ENCODE measurements around the gene ZNF136. TPM values are rescaled to one million over a fixed set of nuclear protein-coding genes. Genes with fewer than 3 reads are reported as not detected.

ZNF136 gene
- total RNA-seq, 1 donor from 2014 or later, result 4.5 TPM

DNA sequence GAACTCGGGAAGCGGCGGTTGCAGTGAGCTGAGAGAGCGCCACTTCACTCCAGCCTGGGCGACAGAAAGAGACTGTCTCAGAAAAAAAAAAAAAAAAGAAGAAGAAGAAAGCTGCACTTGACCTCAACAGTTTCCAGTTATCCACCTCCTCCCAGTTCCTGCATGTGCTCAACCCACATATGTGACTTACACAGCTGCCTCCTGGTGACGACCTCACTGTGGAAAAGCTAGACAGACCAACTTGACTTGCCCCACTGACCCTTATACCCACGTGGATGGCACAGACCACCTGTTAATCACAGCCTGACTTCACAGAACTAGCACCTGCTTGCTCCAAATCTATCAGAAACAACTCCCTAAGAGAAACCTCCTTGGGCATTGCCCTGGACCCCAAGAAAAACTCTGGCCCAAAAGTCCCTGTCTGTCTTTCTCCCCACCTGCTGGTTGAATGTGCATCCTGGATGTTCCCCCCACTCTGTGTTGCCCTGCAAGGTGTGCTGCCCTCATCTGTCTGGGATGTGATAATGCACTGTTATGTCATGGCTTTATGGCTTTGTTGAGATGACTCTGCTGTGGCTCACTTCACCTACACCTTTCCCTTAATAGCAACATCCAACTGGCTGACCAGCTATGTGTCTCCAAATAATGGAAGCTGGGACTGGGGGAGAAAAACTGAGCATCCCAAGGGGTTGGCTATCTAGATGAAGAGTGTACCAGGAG lies 25.5 kb upstream of the ZNF136 start:
- DNase-seq (ENCODE audit: low read depth) (no peak), FAIRE-seq (no peak)
- no peak overlapping the region for H3K4me3 ChIP-seq (ENCODE audit: low read depth, low read length)
- H3K27me3 ChIP-seq (ENCODE audit: control insufficient read depth, insufficient read depth, low read length), result no peaks in the 10 kb centered on the region
- peaks cover 6% of the 10 kb centered on the region for H3K36me3 ChIP-seq (ENCODE audit: control insufficient read depth, insufficient read depth, low read length)
- TF ChIP-seq, protein P1, sequence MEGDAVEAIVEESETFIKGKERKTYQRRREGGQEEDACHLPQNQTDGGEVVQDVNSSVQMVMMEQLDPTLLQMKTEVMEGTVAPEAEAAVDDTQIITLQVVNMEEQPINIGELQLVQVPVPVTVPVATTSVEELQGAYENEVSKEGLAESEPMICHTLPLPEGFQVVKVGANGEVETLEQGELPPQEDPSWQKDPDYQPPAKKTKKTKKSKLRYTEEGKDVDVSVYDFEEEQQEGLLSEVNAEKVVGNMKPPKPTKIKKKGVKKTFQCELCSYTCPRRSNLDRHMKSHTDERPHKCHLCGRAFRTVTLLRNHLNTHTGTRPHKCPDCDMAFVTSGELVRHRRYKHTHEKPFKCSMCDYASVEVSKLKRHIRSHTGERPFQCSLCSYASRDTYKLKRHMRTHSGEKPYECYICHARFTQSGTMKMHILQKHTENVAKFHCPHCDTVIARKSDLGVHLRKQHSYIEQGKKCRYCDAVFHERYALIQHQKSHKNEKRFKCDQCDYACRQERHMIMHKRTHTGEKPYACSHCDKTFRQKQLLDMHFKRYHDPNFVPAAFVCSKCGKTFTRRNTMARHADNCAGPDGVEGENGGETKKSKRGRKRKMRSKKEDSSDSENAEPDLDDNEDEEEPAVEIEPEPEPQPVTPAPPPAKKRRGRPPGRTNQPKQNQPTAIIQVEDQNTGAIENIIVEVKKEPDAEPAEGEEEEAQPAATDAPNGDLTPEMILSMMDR (IDR thresholded peaks at IDR 0.05; ENCODE audit: insufficient read depth, low read length, severe bottlenecking), result peak; percentile 25

DNA sequence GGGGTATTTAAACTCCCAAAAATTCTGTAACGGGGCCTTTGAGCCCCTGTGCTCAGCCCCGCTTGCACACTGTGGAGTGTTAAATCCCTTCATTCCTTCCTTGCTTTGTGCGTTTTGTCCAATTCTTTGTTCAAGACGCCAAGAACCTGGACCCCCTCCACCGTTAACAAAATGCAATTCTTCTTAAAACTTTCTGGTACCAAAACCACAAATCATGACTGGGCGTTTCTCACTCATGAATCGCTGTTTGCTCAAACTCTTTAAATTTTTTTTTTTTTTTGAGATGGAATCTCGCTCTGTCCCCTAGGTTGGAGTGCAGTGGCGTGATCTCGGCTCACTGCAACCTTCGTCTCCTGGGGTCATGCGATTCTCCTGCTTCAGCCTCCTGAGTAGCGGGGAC lies 23.6 kb upstream of the ZNF136 start:
- TF ChIP-seq, protein P1 (IDR thresholded peaks at IDR 0.05; ENCODE audit: insufficient read depth, low read length, severe bottlenecking), result no peak
- DNase-seq (ENCODE audit: low read depth) (no peak), FAIRE-seq (no peak)
- Histone ChIP-seq H3K36me3 (ENCODE audit: control insufficient read depth, insufficient read depth, low read length) (peaks cover 2% of the 10 kb centered on the region), H3K27me3 (ENCODE audit: control insufficient read depth, insufficient read depth, low read length) (no peaks in the 10 kb centered on the region), H3K4me3 (ENCODE audit: low read depth, low read length) (peak overlapping the region; percentile 66)

DNA sequence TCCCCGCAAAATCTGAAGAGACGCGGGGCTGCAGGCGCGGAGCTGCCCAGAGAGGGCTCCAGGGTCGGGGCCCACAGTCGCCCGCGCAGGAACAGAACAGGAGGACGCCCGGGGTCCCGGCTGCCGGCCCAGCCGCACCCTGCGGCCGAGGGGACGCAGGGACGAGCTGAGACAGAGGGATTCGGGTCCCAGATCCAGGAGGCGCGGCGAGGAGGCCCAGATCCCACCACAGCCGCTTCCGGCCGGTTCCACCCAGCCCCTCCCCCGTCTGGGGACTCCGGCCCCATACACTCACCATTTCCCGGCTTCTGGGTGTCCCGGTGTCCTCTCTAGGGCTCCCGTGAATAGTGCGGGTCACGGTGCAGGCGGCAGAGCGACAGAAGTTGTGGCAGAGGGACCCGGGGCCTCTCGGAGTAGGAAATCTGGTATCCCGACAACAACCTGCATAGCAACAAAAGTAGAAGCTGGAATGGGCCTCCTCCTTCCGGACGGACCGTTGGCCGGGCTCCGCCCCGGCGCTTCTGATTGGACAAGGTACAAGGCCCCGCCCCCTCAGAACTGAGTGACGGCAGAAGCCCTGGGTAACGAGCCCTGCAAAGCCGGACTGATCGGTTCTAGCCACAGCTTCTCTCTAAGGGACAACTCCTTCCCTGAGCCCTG lies 22.9 kb upstream of the ZNF136 start, which contains the start of gene ZNF20:
Gene ZNF20 (minus strand): TSS at position 466 of the 660 bp plus-strand sequence. CDS start 168 bp downstream, at position 298.
- FAIRE-seq (no peak), DNase-seq (ENCODE audit: low read depth) (peak; percentile 85)
- TF ChIP-seq, protein P1 (IDR thresholded peaks at IDR 0.05; ENCODE audit: insufficient read depth, low read length, severe bottlenecking), result no peak
- Histone ChIP-seq H3K27me3 (ENCODE audit: control insufficient read depth, insufficient read depth, low read length) (no peaks in the 10 kb centered on the region), H3K4me3 (ENCODE audit: low read depth, low read length) (peak within 1 kb of the TSS; percentile 66), H3K36me3 (ENCODE audit: control insufficient read depth, insufficient read depth, low read length) (no peaks in the 10 kb centered on the region)

DNA sequence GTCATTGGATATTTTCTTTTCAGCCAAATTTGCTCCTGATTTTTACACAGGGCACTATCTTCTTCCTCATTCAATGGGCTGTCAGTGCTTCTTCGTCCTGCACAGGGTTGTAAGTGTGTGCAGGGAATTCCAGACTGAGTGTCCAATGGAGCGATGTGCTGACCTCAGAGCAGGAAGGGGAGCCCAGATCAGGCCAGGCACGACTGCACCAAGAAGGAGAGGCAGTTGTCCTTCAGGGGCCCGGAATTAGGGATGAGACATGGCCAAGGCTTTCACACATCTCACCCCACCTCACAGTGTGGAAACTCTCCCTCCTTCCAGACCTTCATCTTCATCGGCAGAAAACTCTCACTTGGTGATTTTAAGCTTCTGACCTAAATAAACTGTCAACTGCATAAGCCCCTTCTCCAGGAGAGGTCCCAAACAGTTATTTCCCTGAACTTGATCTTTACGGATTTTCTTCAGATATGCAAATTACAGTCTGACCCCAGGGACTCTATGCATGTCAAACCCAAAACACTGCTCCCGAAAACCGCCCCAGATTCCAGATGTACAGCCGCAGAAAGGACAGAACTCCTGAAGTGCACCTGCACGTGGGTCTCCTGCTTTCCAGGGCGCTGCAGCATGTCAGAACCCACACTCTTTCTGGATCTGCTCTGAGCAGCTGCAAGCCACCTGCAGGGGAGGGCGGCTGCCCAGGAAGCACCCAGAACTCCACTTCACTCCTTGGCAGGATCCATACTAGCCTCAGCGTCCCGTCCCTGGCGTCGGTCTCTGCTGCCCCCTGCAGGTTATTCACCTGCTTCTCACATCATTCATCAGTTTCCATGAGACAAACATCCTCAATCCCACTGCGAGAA lies 22.1 kb upstream of the ZNF136 start:
- peak; percentile 71 for DNase-seq (ENCODE audit: low read depth)
- TF ChIP-seq, protein P1 (IDR thresholded peaks at IDR 0.05; ENCODE audit: insufficient read depth, low read length, severe bottlenecking), result peak; percentile 93
- H3K4me3 ChIP-seq (ENCODE audit: low read depth, low read length), result peak overlapping the region; percentile 66
- FAIRE-seq, result no peak
- peaks cover 4% of the 10 kb centered on the region for H3K36me3 ChIP-seq (ENCODE audit: control insufficient read depth, insufficient read depth, low read length)
- H3K27me3 ChIP-seq (ENCODE audit: control insufficient read depth, insufficient read depth, low read length), result no peaks in the 10 kb centered on the region

DNA sequence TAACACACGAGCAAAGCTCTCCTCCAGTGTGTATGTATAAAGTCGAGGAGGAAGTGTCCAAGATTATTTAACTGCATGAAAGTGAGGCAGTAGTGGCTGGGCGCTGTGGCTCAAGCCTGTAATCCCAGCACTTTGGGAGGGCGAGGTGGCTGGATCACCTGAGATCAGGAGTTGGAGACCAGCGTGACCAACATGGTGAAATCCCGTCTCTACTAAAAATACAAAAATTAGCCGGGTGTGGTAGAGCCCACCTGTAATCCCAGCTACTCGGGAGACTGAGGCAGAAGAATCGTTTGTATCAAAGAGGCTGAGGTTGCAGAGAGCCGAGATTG lies 21.5 kb upstream of the ZNF136 start:
- DNase-seq (ENCODE audit: low read depth), result no peak
- FAIRE-seq, result no peak
- no peak overlapping the region for H3K4me3 ChIP-seq (ENCODE audit: low read depth, low read length)

More for the DNA sequence above, 21.5 kb upstream of the ZNF136 start:
- TF ChIP-seq, protein P1 (IDR thresholded peaks at IDR 0.05; ENCODE audit: insufficient read depth, low read length, severe bottlenecking), result no peak
- Histone ChIP-seq H3K36me3 (ENCODE audit: control insufficient read depth, insufficient read depth, low read length) (peaks cover 4% of the 10 kb centered on the region), H3K27me3 (ENCODE audit: control insufficient read depth, insufficient read depth, low read length) (no peaks in the 10 kb centered on the region)
